Panc1 (cell line): ENCODE measurements around the gene DYRK1A. TPM values are rescaled to one million over a fixed set of nuclear protein-coding genes. Genes with fewer than 3 reads are reported as not detected.

ENCODE experiments used
- ATAC-seq: fragments of 200-7000 bp; cut with Tn5 transposase; 2 replicates; pipeline ENCODE4 v1.9.1; 2020; ENCODE audit warnings: mild to moderate bottlenecking, moderate library complexity
- BruUV-seq: library from RNA; stranded (reverse); fragments of 400-500 nt; replicated peaks from 2 replicates; lab custom pipeline; 2021; lab: Mats Ljungman, UMichigan
- CTCF ChIA-PET: fragments of 300-600 bp; sonication (Branson Sonifier 250); formaldehyde crosslinking; loops from one replicate; lab custom pipeline; 2022; ENCODE audit warnings: antibody characterized with exemption; lab: Charles Lee
- POLR2A ChIA-PET: fragments of 300-600 bp; sonication (Branson Sonifier 250); formaldehyde crosslinking; loops from one replicate; lab custom pipeline; 2022; ENCODE audit warnings: antibody characterized with exemption; lab: Charles Lee
- DNase-seq: peaks from one replicate; pipeline ENCODE4 v3.0.0-alpha.2; 2010; ENCODE audit warnings: low read depth, low spot score
- H3K27ac ChIP-seq: 2 replicates; pipeline ENCODE4 v1.5.1; 2011; ENCODE audit warnings: mild to moderate bottlenecking, low read length, inconsistent platforms
- H3K27me3 ChIP-seq: fragments of 200-500 bp; sonication (Bioruptor generic); 2 replicates; pipeline ENCODE4 v1.6.0; 2014; ENCODE audit warnings: low read length, inconsistent platforms; ENCODE audit not compliant: control insufficient read depth, insufficient read depth
- H3K36me3 ChIP-seq: fragments of 200-500 bp; sonication (Bioruptor generic); 2 replicates; pipeline ENCODE4 v1.5.1; 2014; ENCODE audit warnings: inconsistent platforms, mild to moderate bottlenecking, low read length, moderate library complexity; ENCODE audit not compliant: control insufficient read depth, insufficient read depth
- H3K4me1 ChIP-seq: 2 replicates; pipeline ENCODE4 v1.5.1; 2011; ENCODE audit warnings: inconsistent platforms, mild to moderate bottlenecking, low read length, moderate library complexity; ENCODE audit not compliant: control insufficient read depth, insufficient read depth
- H3K4me3 ChIP-seq, 2 experiments: 2 replicates each; pipeline ENCODE4 v1.5.1; 2011 to 2012; ENCODE audit warnings: low read depth in 2 of 2, low read length in 2 of 2, mild to moderate bottlenecking in 2 of 2, inconsistent platforms in 1 of 2, moderate library complexity in 1 of 2
- H3K9me3 ChIP-seq: fragments of 200-500 bp; sonication (Bioruptor generic); 2 replicates; pipeline ENCODE4 v1.5.1; 2014; ENCODE audit warnings: low read depth, mild to moderate bottlenecking, inconsistent platforms, low read length, moderate library complexity; ENCODE audit not compliant: control insufficient read depth, insufficient read depth
- POLR2AphosphoS5 ChIP-seq: IDR thresholded peaks from 2 replicates; pipeline ENCODE4 v1.6.1; 2012; ENCODE audit warnings: mild to moderate bottlenecking, low read depth, low read length, moderate library complexity
- SIN3A ChIP-seq: IDR thresholded peaks from 2 replicates; pipeline ENCODE4 v1.6.1; 2012; ENCODE audit warnings: low read depth, mild to moderate bottlenecking, low read length, moderate library complexity, borderline replicate concordance; ENCODE audit not compliant: insufficient read depth
- TCF7L2 ChIP-seq: IDR thresholded peaks from 2 replicates; pipeline ENCODE4 v1.6.1; 2011; ENCODE audit warnings: mild to moderate bottlenecking, low read depth, low read length, inconsistent platforms
- in situ Hi-C: cut with HindIII; loops from 2 replicates; pipeline ENCODE4 v1.10.0; 2016; ENCODE audit warnings: low sequenced_read_pairs, low pct_unique_long_range_greater_than_20kb
- intact Hi-C: fragments of 100-400 bp; cut with micrococcal nuclease; formaldehyde crosslinking; loops from one replicate; pipeline ENCODE4 v1.10.0; 2022; ENCODE audit not compliant: unreplicated experiment
- total RNA-seq: library from RNA; stranded (reverse); gene quantifications from one replicate; pipeline ENCODE4 v1.2.1, GENCODE V29; 2021; ENCODE audit not compliant: unreplicated experiment
- TF ChIP-seq, protein P1 (sequence below), 2 experiments: IDR thresholded peaks; 2 replicates each; pipeline ENCODE4 v1.6.1; 2011 to 2012; ENCODE audit warnings: low read depth in 2 of 2, control low read depth in 1 of 2, low read length in 1 of 2, mild to moderate bottlenecking in 1 of 2, moderate library complexity in 1 of 2; ENCODE audit not compliant: insufficient read depth in 1 of 2
- TF ChIP-seq, protein P2 (sequence below): fragments of 450-650 bp; IDR thresholded peaks from 2 replicates; pipeline ENCODE4 v1.5.1; 2017; ENCODE audit warnings: mild to moderate bottlenecking

DYRK1A gene
- total RNA-seq, 1 experiment from 2014 or later = 36.1 TPM

DNA sequence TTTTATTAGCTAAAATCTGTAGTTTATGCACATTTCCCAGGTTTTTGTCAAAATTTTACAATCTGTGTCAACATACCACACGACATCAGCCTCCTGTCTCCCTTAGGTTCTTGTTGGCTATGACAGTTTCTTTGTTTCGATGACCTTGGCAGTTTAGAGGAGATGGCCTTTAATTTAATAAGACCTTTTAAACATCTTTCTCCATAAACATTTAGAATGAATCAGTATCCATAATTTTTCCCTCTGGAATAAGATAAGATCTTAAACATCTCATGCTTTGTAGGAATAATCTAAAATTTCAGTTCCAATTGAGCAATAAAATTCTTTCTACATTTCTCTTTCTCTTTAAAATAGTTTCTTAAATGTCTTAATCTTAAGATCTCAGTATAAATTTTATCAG lies 28.7 kb upstream of the DYRK1A start:
- no peak overlapping the region for H3K4me3 ChIP-seq
- ATAC-seq = no peak
- TF ChIP-seq TCF7L2 = no peak
- no peak for TF ChIP-seq SIN3A
- TF ChIP-seq POLR2AphosphoS5 = no peak
- TF ChIP-seq, protein P1, sequence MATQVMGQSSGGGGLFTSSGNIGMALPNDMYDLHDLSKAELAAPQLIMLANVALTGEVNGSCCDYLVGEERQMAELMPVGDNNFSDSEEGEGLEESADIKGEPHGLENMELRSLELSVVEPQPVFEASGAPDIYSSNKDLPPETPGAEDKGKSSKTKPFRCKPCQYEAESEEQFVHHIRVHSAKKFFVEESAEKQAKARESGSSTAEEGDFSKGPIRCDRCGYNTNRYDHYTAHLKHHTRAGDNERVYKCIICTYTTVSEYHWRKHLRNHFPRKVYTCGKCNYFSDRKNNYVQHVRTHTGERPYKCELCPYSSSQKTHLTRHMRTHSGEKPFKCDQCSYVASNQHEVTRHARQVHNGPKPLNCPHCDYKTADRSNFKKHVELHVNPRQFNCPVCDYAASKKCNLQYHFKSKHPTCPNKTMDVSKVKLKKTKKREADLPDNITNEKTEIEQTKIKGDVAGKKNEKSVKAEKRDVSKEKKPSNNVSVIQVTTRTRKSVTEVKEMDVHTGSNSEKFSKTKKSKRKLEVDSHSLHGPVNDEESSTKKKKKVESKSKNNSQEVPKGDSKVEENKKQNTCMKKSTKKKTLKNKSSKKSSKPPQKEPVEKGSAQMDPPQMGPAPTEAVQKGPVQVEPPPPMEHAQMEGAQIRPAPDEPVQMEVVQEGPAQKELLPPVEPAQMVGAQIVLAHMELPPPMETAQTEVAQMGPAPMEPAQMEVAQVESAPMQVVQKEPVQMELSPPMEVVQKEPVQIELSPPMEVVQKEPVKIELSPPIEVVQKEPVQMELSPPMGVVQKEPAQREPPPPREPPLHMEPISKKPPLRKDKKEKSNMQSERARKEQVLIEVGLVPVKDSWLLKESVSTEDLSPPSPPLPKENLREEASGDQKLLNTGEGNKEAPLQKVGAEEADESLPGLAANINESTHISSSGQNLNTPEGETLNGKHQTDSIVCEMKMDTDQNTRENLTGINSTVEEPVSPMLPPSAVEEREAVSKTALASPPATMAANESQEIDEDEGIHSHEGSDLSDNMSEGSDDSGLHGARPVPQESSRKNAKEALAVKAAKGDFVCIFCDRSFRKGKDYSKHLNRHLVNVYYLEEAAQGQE (IDR thresholded peaks at IDR 0.05; ENCODE audit: insufficient read depth in 1 of 2, low read depth in 2 of 2, low read length in 1 of 2) = no peak
- TF ChIP-seq, protein P2, sequence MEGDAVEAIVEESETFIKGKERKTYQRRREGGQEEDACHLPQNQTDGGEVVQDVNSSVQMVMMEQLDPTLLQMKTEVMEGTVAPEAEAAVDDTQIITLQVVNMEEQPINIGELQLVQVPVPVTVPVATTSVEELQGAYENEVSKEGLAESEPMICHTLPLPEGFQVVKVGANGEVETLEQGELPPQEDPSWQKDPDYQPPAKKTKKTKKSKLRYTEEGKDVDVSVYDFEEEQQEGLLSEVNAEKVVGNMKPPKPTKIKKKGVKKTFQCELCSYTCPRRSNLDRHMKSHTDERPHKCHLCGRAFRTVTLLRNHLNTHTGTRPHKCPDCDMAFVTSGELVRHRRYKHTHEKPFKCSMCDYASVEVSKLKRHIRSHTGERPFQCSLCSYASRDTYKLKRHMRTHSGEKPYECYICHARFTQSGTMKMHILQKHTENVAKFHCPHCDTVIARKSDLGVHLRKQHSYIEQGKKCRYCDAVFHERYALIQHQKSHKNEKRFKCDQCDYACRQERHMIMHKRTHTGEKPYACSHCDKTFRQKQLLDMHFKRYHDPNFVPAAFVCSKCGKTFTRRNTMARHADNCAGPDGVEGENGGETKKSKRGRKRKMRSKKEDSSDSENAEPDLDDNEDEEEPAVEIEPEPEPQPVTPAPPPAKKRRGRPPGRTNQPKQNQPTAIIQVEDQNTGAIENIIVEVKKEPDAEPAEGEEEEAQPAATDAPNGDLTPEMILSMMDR = no peak
- intact Hi-C loops (no loop called here), in situ Hi-C loops (no loop called here)
- no peaks in the 10 kb centered on the region for H3K36me3 ChIP-seq
- ChIA-PET POLR2A (no interaction called here), CTCF (no interaction called here)
- peaks cover 18% of the 10 kb centered on the region for H3K4me1 ChIP-seq
- H3K27ac ChIP-seq = peak overlapping the region; percentile 72; the same call in 1 of the 2 replicates
- no TSS peak for BruUV-seq
- DNase-seq = no peak
- no peaks in the 10 kb centered on the region for H3K9me3 ChIP-seq
- no peaks in the 10 kb centered on the region for H3K27me3 ChIP-seq

GRCh38 chr21:37338671-37339551 lies 27.7 kb upstream of the DYRK1A start:
- peak; percentile 99 for ATAC-seq
- Histone ChIP-seq H3K27me3 (no peaks in the 10 kb centered on the region), H3K4me3 (peak overlapping the region; percentile 30 to 47), H3K9me3 (no peaks in the 10 kb centered on the region), H3K27ac (peak overlapping the region; percentile 72), H3K4me1 (peaks cover 18% of the 10 kb centered on the region), H3K36me3 (no peaks in the 10 kb centered on the region)
- peak; percentile 84 for DNase-seq
- intact Hi-C loops = no loop called here
- POLR2A ChIA-PET = interaction anchor here (0.6 to 0.7 kb wide), 3 partner anchors 17 to 35 kb away, joined by 3 to 8 read pairs (median 4); no protein-coding TSS in a partner anchor
- in situ Hi-C loops = no loop called here
- TF ChIP-seq, protein P1 (IDR thresholded peaks at IDR 0.05; ENCODE audit: insufficient read depth in 1 of 2, low read depth in 2 of 2, low read length in 1 of 2) = no peak
- TF ChIP-seq, protein P2 = no peak
- TF ChIP-seq SIN3A (0 out of 2 replicates have a peak, but pooled peaks have one; percentile 19), TCF7L2 (peak; percentile 95), POLR2AphosphoS5 (no peak)
- no TSS peak for BruUV-seq
- CTCF ChIA-PET = interaction anchor here (0.6 kb wide), 1 partner anchor 12 kb away, joined by 8 read pairs; no protein-coding TSS in a partner anchor
